ENCODE results near the gene EMID1.

Gene EMID1

DNA sequence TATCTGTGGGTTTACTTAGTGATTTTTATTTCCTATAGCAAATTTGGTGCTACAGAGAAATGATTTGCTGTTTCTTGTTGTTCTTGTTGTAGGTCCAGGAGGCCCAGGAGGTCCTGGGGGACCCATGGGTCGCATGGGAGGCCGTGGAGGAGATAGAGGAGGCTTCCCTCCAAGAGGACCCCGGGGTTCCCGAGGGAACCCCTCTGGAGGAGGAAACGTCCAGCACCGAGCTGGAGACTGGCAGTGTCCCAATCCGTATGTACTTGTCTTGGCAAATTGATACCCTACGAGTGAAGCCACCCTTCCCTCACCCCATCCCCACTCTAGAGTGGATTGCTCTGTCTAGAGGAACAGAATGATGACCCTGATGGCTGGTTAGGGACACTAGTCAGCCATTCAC is 92.9 kb downstream of the EMID1 start:
- DNase-seq, result no peak

DNA sequence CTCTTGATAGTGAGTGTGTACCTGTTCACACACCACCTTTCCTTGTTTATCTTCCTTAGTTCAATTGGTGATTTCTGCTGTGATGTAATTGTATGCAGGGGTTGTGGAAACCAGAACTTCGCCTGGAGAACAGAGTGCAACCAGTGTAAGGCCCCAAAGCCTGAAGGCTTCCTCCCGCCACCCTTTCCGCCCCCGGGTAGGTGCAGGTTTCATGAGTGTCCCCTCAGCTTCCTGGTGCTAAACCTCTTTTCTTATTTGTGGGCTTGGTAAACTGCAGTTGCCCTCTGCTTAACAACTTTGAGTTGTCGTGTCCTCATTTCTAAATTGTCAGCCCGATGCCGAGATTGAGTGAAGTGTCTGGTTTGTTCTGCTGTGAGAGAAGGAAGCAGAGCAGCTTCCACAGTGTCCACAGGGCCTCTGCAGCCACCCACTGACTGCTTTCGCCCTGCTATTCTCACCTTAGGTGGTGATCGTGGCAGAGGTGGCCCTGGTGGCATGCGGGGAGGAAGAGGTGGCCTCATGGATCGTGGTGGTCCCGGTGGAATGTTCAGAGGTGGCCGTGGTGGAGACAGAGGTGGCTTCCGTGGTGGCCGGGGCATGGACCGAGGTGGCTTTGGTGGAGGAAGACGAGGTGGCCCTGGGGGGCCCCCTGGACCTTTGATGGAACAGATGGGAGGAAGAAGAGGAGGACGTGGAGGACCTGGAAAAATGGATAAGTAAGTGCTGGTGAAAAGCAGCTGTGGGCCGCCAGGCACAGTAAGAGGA is 93.6 kb downstream of the EMID1 start:
- no peak for DNase-seq

DNA sequence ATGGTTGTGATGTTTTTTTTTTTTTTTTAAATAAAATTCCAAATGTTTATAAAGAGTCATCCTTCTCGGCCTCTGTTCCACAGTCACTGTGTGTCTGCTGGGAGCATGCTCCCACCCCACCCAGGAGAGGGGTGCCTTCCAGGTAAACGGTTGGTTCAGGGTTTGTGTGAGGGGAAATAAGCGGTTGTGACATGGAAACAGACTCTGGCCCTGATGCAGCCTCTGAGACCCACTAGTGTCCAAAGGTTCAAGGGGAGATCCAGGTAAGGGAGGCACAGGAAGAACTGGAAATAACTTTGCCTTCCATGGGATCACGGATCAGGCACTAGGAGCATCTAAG is 94.7 kb downstream of the EMID1 start:
- DNase-seq, result no peak

DNA sequence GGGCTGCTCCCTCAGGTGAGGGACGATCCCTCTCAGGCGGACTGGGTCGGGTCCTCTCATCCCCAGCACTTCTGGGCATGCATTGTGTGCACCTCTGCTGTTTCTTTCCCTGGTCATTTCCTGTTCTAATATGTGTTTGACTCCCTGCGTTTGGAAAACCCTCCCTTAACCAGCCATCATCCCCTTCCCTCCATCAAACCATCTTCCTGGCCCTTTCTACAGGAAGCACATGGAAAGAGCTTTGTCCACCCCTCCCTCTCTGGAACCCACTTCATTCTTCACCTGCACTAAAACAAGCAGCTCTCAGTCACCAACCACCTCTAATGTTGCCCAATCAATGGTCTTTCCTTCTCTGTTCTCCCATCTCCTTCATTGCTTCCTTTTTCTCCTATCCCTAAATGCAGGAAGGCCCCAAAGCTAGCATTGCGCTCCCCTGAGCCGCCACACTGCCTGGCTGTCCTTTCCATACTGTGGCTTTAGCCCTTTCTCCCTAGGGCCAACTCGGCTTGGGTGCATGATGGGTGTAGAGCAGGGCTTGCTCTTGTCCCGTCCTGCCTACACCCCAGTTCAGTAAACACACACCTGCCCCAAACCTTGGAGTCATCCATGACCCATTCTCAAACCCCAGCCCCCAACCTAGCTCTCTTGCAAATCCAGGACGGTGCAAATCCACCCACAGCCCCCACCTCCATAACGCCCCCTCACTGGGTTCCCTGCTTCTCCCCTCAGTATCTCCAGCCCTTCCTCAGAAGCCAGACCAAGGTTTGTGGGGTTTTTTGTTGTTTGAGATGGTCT is 95.3 kb downstream of the EMID1 start:
- no peak for DNase-seq

DNA sequence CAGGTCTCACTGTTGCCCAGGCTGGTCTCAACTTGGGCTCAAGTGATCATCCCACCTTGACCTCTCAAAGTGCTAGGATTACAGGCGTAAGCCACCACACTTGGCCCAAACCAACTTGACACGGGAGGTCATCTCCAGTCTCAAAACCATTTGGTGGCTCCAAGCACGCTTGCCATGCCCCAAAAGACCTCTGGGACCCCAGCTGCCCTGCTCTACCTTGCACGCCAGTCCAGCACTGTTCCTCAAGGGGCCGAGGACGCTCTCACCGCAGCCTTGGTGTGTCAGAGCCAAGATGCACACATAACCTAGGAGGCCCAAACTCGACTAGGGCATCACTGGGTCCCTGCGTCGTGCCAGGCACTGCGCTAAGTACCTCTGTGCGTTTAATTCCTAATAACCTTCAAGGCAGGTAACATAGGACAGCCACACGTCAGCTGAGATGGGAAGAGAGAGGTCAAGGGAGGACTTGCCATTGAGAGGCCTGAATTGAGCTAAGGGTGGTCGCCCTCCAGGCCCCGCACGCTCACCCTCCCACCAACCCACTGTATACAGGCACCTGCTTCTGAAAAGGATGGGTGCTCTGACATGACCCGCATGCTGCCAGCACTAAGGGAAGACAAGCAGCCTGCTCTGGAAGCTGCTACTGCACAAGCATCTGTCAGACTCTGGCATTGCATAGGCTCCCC is 96.2 kb downstream of the EMID1 start:
- peak; percentile 32 for DNase-seq

DNA sequence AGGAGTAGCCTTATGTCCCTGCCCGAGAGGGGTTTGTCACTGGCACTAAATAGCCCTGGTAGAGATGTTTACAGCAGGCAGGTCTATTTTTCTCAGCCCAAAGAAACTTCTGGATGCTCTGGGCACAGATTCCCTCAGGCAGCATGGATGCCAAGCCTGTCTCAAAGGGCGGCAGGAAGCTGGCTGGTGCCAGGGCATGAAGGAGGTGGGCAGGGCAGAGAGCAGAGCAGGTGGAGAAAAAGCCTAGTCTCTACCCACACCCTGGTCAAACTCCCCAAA is 96.6 kb downstream of the EMID1 start:
- DNase-seq, result no peak

DNA sequence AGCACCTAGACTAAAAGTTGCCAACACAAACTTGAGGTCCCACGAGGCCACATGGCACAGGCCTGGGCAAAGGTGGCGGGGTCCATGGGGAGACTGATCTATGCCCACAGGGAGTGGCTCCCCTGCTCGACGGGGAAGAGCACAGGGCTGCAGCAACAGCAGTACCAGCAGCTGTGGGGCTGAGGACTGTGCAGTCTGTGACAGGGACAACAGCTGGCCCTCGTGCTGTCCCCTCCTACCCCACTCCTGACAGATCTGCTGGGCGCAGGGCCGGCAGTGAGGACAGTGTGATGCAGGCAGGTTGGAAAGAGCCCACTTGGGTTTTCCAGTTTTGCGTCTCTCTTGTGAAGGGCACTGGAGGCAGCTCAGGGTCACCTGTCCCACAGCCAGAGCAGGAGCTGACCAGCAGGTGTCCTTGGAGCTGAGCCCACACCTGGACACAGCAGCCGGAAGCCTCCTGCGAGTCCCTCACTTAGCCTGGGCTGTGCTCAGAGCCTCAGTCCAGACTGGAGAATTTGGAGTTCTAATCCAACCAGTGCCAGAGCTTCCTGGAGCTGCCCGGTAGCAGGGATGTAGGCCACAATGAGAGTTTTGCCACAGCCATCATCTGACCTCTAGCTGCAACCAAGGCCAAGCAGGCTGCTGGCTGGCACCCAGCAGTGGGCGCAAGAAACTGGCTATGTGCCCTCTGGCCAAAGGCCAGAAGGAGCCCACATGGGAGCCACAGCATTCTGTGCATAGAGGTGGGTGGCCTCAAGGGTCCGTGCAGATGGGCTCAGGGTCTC is 97.2 kb downstream of the EMID1 start:
- DNase-seq, result peak; percentile 39

DNA sequence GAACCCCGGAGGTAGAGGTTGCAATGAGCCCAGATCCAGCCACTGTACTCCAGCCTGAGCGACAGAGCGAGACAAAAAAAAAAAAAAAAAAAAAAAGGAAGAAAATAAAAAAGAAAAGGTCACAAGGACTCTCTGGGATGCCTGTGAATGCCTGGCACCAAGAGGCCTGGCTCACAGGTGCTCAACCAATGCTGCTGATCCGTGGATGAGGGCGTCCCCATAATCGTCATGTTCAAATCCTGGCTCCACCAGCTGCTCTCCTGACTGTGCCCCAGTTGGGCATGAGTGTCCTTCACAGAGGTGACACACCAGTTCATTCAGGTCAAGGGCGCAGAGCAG is 100.1 kb downstream of the EMID1 start:
- DNase-seq, result no peak

DNA sequence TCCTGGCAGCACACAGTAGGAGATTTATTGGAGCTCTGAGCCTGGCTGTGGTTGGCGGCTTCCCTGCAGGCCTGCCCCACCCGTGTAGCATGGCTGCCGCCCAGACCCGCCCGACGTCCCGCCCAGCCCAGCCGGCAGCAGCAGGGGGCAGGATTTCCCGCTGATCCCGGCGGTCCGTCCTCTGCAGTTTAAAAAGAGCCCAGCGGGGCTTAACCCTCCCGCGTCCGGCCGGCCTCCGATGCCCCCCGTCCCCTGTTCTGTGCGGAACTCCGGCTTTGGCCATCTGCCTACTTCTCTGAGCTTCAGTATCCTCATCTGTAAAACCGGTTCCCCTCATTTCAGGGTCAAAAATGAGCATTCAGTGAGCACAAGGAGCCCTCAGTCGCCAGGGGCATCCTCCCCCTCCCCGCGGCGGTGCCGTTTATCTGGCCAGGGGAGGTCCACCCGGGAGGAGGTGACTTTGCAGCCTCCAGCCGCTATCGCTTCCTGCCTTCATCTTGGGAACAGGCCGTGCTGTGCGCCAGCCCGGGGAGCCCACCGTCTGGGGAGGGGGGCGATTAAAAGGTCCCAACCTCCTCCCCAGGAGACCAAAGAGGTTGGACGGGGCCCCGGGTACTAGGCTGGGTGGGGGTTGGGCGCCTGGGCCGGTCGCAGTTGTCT is 100.6 kb downstream of the EMID1 start, which contains the start of gene GAS2L1:
GAS2L1 (plus strand) TSS at position 476 of the 660 bp plus-strand sequence. CDS start 1,456 bp downstream, outside the sequence.
- DNase-seq, result peak; percentile 90

DNA sequence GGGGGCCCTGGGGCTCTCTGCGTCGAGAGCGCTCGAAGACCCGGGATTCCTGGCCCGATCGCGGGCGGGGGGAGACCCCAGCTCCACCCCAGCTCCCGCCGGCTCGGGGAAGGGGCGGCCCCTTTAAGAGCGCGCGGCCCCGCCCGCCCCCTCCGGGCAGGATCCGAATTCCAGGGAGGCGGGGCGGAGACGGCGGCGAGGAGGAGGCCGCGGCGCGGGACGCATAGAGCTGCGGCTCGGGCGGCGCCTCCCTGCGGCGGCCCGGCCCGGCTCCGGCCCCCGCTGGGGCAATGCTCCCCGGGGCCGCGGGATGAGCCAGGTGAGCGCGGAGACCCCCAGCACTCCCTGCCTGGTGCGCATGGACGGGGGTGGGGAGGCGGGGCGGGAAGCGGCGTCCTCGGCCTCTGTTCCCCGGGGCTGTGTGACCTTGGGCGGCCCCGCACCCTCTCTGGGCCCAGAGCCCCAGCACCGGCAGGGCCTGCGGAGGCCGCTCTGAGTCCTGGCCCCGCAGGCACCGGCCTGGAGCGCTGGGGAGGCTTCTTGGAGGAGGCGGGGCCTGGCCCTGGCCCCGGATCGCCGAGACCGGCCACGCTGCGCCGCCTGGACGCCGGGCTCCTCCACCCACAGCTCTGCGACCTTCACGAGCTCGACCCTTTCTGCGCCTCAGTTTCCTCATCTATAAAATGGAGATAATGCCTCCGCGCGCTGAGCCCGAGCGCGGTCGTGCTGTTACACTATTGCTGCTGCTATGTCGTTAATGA is 101.3 kb downstream of the EMID1 start:
- peak; percentile 84 for DNase-seq

DNA sequence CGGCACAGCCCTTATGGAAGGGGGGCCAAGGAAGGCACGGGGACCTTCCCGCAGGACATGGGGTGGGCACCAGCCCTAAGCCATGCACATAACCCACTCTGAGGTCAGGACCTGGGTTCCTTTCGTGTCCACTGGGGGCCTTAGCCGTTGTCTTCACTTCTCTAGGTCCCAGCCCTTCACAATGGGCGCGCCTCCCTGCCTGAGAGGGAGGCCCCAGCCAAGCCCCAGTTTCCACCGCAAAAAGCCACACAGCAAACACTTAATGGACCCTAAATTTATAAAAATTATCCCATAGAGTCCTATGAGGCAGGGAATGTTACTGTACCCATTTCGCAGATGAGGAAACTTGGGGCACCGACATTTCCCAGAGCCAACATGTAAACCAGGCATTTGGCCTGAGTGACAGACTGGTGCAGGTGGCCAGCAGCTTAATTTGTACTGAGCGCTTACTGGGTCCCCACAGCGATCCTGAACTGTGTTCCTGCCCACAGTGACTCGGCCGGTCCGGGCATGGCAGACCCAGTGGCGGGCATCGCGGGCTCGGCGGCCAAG is 102.0 kb downstream of the EMID1 start:
- peak; percentile 73 for DNase-seq

DNA sequence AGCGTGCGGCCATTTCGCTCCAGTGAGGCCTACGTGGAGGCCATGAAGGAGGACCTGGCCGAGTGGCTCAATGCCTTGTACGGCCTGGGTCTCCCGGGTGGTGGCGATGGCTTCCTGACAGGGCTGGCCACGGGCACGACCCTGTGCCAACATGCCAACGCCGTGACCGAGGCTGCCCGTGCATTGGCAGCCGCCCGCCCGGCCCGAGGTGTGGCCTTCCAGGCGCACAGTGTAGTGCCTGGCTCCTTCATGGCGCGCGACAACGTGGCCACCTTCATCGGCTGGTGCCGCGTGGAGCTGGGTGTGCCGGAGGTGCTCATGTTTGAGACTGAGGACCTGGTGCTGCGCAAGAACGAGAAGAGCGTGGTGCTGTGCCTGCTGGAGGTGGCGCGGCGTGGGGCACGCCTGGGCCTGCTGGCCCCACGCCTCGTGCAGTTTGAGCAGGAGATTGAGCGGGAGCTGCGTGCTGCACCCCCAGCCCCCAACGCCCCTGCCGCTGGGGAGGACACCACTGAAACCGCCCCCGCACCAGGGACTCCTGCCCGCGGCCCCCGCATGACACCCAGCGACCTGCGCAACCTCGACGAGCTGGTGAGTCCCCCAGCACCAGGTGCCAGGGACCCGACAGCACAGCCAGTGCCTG is 102.6 kb downstream of the EMID1 start:
- DNase-seq, result no peak

DNA sequence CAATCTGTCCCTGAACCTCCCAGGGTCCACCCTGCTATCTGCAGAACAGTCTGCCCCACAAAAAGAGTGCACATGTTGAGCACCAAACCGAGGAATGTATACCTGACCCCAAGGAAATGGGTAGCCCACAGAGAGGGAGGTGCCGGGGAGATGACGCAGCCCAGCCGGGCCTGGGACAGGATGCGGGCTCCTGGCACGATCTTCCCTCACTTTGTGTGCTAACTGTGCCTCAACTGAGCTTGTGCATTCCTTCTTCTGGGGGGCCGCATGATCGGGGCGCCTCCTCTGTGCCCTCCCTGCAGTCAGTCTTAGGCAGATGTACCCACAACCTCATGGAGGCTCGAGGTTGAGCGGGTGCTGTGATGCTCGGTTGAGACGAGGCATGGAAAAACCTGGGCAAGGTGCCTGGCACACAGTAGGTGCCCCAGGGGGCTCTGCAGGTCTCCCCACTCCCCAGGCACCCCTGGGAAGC is 103.1 kb downstream of the EMID1 start:
- DNase-seq, result peak; percentile 72

Data from hematopoietic multipotent progenitor cell treated with erythropoietin and hydrocortisone succinate and interleukin-3 and kit ligand, for 6 days (in vitro differentiated cells).